SH-SY5Y (cell line): ENCODE results near the gene MTSS2.

Source experiments
- GATA2 ChIP-seq: IDR thresholded peaks from 2 replicates; pipeline ENCODE4 v1.6.1; 2011; ENCODE audit warnings: mild to moderate bottlenecking, low read depth, low read length
- GATA3 ChIP-seq: IDR thresholded peaks from 2 replicates; pipeline ENCODE4 v1.6.1; 2011; ENCODE audit warnings: low read depth, mild to moderate bottlenecking, low read length, moderate library complexity

DNA sequence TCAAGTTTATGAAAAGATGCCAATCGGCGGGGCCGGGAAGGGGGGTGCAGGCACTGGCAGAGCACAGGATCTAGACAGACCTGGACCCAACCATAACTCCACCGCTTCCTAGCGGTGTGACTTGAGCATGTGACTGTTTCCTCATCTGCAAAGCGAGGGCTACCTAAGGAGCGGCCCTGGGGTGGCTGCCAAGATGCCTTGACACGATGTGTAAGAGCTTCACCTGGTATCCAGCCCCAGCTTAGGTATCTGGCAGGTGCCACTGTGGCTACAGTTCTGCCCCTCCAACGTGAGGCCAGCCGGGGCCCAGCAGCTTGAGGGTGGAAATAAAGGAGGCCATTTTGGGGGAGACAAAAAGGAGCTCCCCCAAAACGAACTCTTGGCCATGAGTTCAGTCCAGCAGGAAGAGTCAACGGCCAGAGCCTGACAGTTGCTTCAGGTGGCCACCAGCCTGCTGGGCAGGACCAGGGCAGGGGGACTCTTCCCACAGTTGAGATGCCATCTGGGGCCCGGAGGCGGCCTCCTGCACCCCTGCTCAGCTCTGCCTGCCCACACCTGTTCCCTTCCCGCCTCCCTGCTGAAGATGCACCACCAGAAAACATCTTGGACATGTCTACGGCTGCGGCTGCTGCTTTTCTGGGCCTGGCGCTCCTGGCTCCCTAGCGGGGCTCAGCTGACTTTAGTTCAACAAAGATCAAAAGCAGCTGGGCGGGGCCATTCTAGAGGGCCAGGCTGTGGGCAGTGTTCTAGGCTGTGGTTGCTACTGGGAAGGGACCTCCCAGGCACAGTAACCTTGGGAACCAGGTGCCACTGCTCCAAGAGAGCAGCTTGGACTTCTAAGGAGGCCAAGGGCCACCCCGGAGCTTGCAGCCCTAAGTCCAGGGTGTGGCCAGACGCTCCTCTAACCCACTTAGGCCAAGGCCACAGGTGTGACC lies 3.4 kb upstream of the MTSS2 start:
- TF ChIP-seq GATA2 (no peak), GATA3 (no peak)
